HepG2 (cell line): ENCODE measurements around the gene OPRL1. TPM values are rescaled to one million over a fixed set of nuclear protein-coding genes. Genes with fewer than 3 reads are reported as not detected.

Source experiments
- BRCA1 ChIP-seq: sonication (generic); formaldehyde crosslinking; IDR thresholded peaks from 2 replicates; pipeline ENCODE4 v1.4.0; 2020; ENCODE audit warnings: missing genetic modification reagents
- CENPBD1 ChIP-seq: sonication (generic); formaldehyde crosslinking; IDR thresholded peaks from 2 replicates; pipeline ENCODE4 v1.8.0; 2022; ENCODE audit warnings: missing genetic modification reagents, low read depth, mild to moderate bottlenecking, borderline replicate concordance
- CTCF ChIP-seq: sonication (generic); formaldehyde crosslinking; IDR thresholded peaks from 2 replicates; pipeline ENCODE4 v1.5.0; 2020; ENCODE audit warnings: mild to moderate bottlenecking, missing genetic modification reagents, moderate library complexity
- DDIT3 ChIP-seq: sonication (generic); formaldehyde crosslinking; IDR thresholded peaks from 2 replicates; pipeline ENCODE4 v1.4.0; 2020; ENCODE audit warnings: mild to moderate bottlenecking, missing genetic modification reagents
- FOXJ3 ChIP-seq: sonication (generic); formaldehyde crosslinking; IDR thresholded peaks from 2 replicates; pipeline ENCODE4 v1.4.0; 2020; ENCODE audit warnings: missing genetic modification reagents, mild to moderate bottlenecking, borderline replicate concordance
- MAFK ChIP-seq, 2 experiments: IDR thresholded peaks in 1 of 2; conservative IDR thresholded peaks in 1 of 2; 2 replicates each; pipeline ENCODE4 v1.6.1; 2011; ENCODE audit warnings: improper control_type of control experiment in 2 of 2, low read length in 2 of 2
- MAZ ChIP-seq, 2 experiments: sonication (generic) in 1 of 2; formaldehyde crosslinking in 1 of 2; IDR thresholded peaks; 2 replicates each; pipeline versions ENCODE4 v1.5.0 to v1.6.1; 2012 to 2020; ENCODE audit warnings: low read depth in 2 of 2, mild to moderate bottlenecking in 2 of 2, borderline replicate concordance in 1 of 2, improper control_type of control experiment in 1 of 2, low read length in 1 of 2, missing genetic modification reagents in 1 of 2, moderate library complexity in 1 of 2
- MED8 ChIP-seq: sonication (generic); formaldehyde crosslinking; IDR thresholded peaks from 2 replicates; pipeline ENCODE4 v1.8.1; 2023; ENCODE audit warnings: mild to moderate bottlenecking, missing genetic modification reagents; ENCODE audit not compliant: insufficient replicate concordance
- MXD1 ChIP-seq: sonication (generic); formaldehyde crosslinking; IDR thresholded peaks from 2 replicates; pipeline ENCODE4 v1.4.0; 2020; ENCODE audit warnings: mild to moderate bottlenecking, missing genetic modification reagents
- NAIF1 ChIP-seq: sonication (generic); formaldehyde crosslinking; IDR thresholded peaks from 2 replicates; pipeline ENCODE4 v1.5.0; 2020; ENCODE audit warnings: mild to moderate bottlenecking, missing genetic modification reagents, borderline replicate concordance
- NFKB2 ChIP-seq: sonication (generic); formaldehyde crosslinking; IDR thresholded peaks from 2 replicates; pipeline ENCODE4 v1.4.0; 2020; ENCODE audit warnings: missing genetic modification reagents, borderline replicate concordance
- NR2F6 ChIP-seq, 2 experiments: IDR thresholded peaks; 2 replicates each; pipeline ENCODE4 v1.6.1; 2016; ENCODE audit warnings: antibody characterized with exemption in 1 of 2, mild to moderate bottlenecking in 1 of 2
- PLSCR1 ChIP-seq: sonication (generic); formaldehyde crosslinking; IDR thresholded peaks from 2 replicates; pipeline ENCODE4 v1.5.0; 2020; ENCODE audit warnings: missing genetic modification reagents, mild to moderate bottlenecking, borderline replicate concordance
- SAP130 ChIP-seq: IDR thresholded peaks from 2 replicates; pipeline ENCODE4 v1.6.1; 2016; ENCODE audit warnings: low read depth
- SNAPC2 ChIP-seq: sonication (generic); formaldehyde crosslinking; IDR thresholded peaks from 2 replicates; pipeline ENCODE4 v1.8.1; 2022; ENCODE audit warnings: mild to moderate bottlenecking, missing genetic modification reagents
- ZBTB1 ChIP-seq: sonication (generic); formaldehyde crosslinking; IDR thresholded peaks from 2 replicates; pipeline ENCODE4 v1.4.0; 2020; ENCODE audit warnings: missing genetic modification reagents, borderline replicate concordance
- ZBTB14 ChIP-seq: sonication (generic); formaldehyde crosslinking; IDR thresholded peaks from 2 replicates; pipeline ENCODE4 v1.4.0; 2020; ENCODE audit warnings: missing genetic modification reagents
- ZBTB44 ChIP-seq: sonication (generic); formaldehyde crosslinking; IDR thresholded peaks from 2 replicates; pipeline ENCODE4 v1.4.0; 2020; ENCODE audit warnings: missing genetic modification reagents
- ZFX ChIP-seq: sonication (generic); formaldehyde crosslinking; IDR thresholded peaks from 2 replicates; pipeline ENCODE4 v1.4.0; 2020; ENCODE audit warnings: mild to moderate bottlenecking, low read depth, missing genetic modification reagents, moderate library complexity
- ZNF136 ChIP-seq: sonication (generic); formaldehyde crosslinking; IDR thresholded peaks from 2 replicates; pipeline ENCODE4 v1.8.1; 2022; ENCODE audit warnings: low read depth, mild to moderate bottlenecking, moderate library complexity, missing genetic modification reagents
- ZNF207 ChIP-seq: fragments of 450-650 bp; IDR thresholded peaks from 2 replicates; pipeline ENCODE4 v1.6.1; 2016; ENCODE audit warnings: antibody characterized with exemption, borderline replicate concordance
- ZNF747 ChIP-seq: sonication (generic); formaldehyde crosslinking; IDR thresholded peaks from 2 replicates; pipeline ENCODE4 v1.8.1; 2023; ENCODE audit warnings: missing genetic modification reagents, mild to moderate bottlenecking, borderline replicate concordance
- ZNF781 ChIP-seq: sonication (generic); formaldehyde crosslinking; IDR thresholded peaks from 2 replicates; pipeline ENCODE4 v1.5.1; 2020; ENCODE audit warnings: borderline replicate concordance, mild to moderate bottlenecking, missing genetic modification reagents; ENCODE audit errors: not compliant biosample characterization
- polyA plus RNA-seq, 8 experiments: library from polyadenylated mRNA; depleted of rRNA in 3 of 8; stranded (reverse) in 7 of 8; unstranded in 1 of 8; fragments of >200 nt; fragmentation: Illumina TruSeq in 4 of 8; extraction: Trizol in 4 of 8; gene quantifications; 2 replicates each; pipeline versions ENCODE4 v1.2.1 to v1.2.3, GENCODE V29; 2011 to 2016; ENCODE audit warnings: low read depth in 4 of 8, missing spikeins in 1 of 8, mixed read lengths in 1 of 8; ENCODE audit not compliant: insufficient read depth in 1 of 8
- total RNA-seq, 5 experiments: library from RNA; depleted of rRNA; stranded (reverse); fragments of >200 nt; fragmentation: Illumina TruSeq; extraction: Trizol; gene quantifications; 2 replicates each; pipeline ENCODE4 v1.2.3, GENCODE V29; 2016; ENCODE audit warnings: low read depth in 1 of 5

The OPRL1 gene
- total and polyA plus RNA-seq, 2 of the 13 experiments (the other 11 are each of a cell fraction or from before 2014, with no cell fraction given): 0.35 to 0.71 TPM

GRCh38 chr20:64037199-64037497, 42.7 kb upstream of the OPRL1 start (continued):
- TF ChIP-seq CENPBD1 (no peak), ZNF781 (CRISPR knock-in tag) (no peak), ZNF747 (CRISPR knock-in tag) (peak; percentile 80; the same call in 1 of the 2 replicates), PLSCR1 (no peak), NFKB2 (no peak), MXD1 (CRISPR knock-in tag) (no peak), CTCF (CRISPR knock-in tag) (peak; percentile 39; the same call in 1 of the 2 replicates), ZBTB14 (CRISPR knock-in tag) (no peak), MAFK (conservative IDR thresholded peaks at IDR 0.05 in 1 of 2, IDR thresholded peaks at IDR 0.05 in 1 of 2; ENCODE audit: low read length in 2 of 2) (no peak), ZBTB1 (CRISPR knock-in tag) (no peak), FOXJ3 (CRISPR knock-in tag) (no peak), ZNF207 (no peak), MED8 (CRISPR knock-in tag) (no peak), MAZ (IDR thresholded peaks at IDR 0.05; ENCODE audit: borderline replicate concordance, low read depth, low read length) (no peak), MAZ (CRISPR knock-in tag; IDR thresholded peaks at IDR 0.05; ENCODE audit: low read depth) (0 out of 2 replicates have a peak, but pooled peaks have one; percentile 30), DDIT3 (CRISPR knock-in tag) (no peak), SNAPC2 (CRISPR knock-in tag) (no peak), ZFX (CRISPR knock-in tag) (no peak), NR2F6 (IDR thresholded peaks at IDR 0.05) (no peak), NR2F6 (CRISPR knock-in tag; IDR thresholded peaks at IDR 0.05) (no peak), NAIF1 (0 out of 2 replicates have a peak, but pooled peaks have one; percentile 11), ZNF136 (CRISPR knock-in tag) (0 out of 2 replicates have a peak, but pooled peaks have one; percentile 12), SAP130 (CRISPR knock-in tag) (no peak), ZBTB44 (CRISPR knock-in tag) (no peak), BRCA1 (CRISPR knock-in tag) (no peak)
